ENCODE measurements around the gene MRPS9. TPM values are rescaled to one million over a fixed set of nuclear protein-coding genes. Genes with fewer than 3 reads are reported as not detected.
A peak's percentile ranks its signal among the peaks of the same experiment; 100 is the strongest.

Gene MRPS9
- total RNA-seq, 2 donors from 2014 or later = 21.4 to 38.4 TPM

DNA sequence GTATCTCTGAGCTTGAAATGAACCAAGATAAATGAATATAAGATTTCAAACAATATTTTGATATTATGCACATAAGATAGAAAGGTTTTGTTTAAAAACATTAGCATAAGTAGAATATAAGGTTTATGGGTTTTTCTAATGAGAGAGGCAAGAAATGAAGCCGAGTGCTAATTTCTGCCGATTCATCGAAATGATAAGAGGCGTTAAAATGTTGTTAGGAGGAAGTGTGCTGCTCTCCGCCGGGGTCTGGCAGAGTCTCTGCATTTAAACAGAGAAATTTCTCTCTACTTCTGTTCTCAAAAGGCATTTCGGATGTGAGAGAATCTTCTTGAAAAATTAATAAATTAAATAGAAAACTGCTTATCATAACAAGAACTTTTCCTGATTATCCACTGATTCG, 83.6 kb downstream of the MRPS9 start:
- H3K36me3 Mint-ChIP-seq (ENCODE audit: low read depth) = no peaks in the 10 kb centered on the region
- no peaks in the 10 kb centered on the region for H3K9me3 Mint-ChIP-seq
- no peak overlapping the region for H3K4me3 Mint-ChIP-seq
- H3K27me3 Mint-ChIP-seq = peaks cover 7% of the 10 kb centered on the region
- no peak overlapping the region for H3K27ac Mint-ChIP-seq
- H3K4me1 Mint-ChIP-seq = no peaks in the 10 kb centered on the region
- ATAC-seq (replicated peaks) = no peak

DNA sequence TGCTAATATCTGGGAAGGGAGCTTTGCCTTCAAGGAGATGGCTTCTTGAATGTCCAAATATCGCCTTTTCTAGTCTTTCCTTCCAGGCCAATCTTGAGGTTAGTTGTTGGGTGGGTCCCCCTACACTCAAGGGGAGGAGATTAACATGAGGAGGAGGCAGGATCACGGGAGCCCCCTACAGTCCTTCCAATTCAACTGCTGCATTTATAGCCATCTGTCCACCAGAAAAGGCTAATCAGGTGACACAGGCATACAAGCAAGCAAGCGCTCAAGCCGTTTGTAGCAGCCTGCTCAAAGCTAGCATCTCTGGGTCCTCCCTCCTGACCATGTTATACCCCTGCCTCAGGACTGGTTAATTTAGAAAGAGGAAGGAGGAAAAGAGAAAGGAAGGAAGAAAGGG, 87.6 kb downstream of the MRPS9 start:
- Mint-ChIP-seq H3K36me3 (ENCODE audit: low read depth) (no peaks in the 10 kb centered on the region), H3K4me1 (no peaks in the 10 kb centered on the region), H3K27ac (no peak overlapping the region), H3K9me3 (no peaks in the 10 kb centered on the region), H3K27me3 (peaks cover 18% of the 10 kb centered on the region), H3K4me3 (no peak overlapping the region)
- ATAC-seq (replicated peaks) = no peak

DNA sequence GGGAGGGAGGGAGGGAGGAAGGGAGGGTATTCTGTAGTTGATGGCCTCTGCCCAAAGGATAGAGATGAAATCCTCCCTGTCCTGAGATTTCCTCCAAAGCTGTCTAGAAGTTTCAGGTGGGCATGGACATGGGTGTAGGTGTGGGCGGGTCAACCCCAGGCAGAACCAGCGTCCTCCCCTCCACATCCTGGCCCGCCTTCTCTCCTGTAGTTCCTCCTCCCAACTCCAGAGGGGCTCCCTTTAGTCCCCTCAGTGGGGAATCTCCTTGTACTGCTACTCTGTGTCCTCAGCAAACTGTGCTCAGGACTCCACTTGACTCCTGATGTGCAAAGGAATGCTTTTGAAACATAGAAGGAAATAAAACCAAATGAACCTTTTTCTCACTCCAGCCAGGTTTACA, 88.1 kb downstream of the MRPS9 start:
- no peak overlapping the region for H3K4me3 Mint-ChIP-seq
- no peak overlapping the region for H3K27ac Mint-ChIP-seq
- ATAC-seq (replicated peaks) = no peak
- no peaks in the 10 kb centered on the region for H3K4me1 Mint-ChIP-seq
- peaks cover 18% of the 10 kb centered on the region for H3K27me3 Mint-ChIP-seq
- H3K36me3 Mint-ChIP-seq (ENCODE audit: low read depth) = no peaks in the 10 kb centered on the region
- H3K9me3 Mint-ChIP-seq = no peaks in the 10 kb centered on the region

DNA sequence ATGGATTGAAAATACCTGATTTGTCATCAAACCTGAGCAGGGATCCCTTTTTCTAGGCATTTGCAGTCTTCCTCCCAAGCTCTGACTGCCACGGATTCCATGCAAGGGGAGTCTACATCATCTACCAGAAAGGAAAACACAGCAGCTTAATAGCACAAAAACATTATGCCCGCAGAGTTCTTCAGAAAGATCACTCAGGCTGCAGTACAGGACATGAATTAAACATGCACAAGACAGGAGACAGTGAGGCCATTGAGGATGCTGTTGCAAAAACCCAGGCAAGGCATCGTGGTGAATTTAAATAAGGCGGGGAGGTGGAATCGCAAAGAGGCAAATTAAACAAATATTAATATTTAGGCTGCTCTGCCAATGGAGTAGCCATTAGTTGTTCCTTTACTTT, 88.5 kb downstream of the MRPS9 start:
- Mint-ChIP-seq H3K27me3 (peaks cover 18% of the 10 kb centered on the region), H3K36me3 (ENCODE audit: low read depth) (no peaks in the 10 kb centered on the region), H3K4me3 (no peak overlapping the region), H3K4me1 (no peaks in the 10 kb centered on the region), H3K27ac (no peak overlapping the region), H3K9me3 (no peaks in the 10 kb centered on the region)
- ATAC-seq (replicated peaks) = no peak

DNA sequence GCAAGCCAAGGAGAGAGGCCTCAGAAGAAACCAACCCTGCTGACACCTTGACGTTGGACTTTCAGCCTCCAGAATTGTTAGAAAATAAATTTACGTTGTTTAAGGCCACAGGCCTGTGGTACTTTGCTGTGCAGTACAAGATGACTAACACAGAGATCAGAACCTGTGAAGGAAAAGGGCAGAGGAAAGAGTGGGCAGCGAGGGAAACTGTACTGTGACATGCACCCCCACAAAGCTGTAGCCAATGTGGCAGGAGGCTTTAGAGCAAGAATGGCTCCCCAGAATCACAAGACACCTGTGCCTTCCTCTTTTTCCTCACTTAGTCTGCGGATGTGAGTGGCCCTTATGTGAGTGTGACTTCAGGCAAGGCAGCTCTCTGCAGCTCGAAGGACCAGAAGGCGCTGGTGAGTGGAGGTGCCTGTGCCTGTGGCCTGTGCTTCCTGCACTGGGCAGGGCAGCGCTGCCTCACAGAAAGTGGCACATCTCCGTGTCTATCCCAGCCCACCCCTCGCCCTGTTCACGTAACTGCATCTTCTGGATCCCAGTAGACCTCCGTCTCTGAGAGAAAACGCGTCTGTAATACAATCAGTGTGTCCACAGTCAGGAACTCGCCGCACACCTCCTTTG, 89.5 kb downstream of the MRPS9 start:
- ATAC-seq (replicated peaks) = peak; percentile 80
- Mint-ChIP-seq H3K27ac (no peak overlapping the region), H3K4me1 (no peaks in the 10 kb centered on the region), H3K9me3 (no peaks in the 10 kb centered on the region), H3K4me3 (no peak overlapping the region), H3K27me3 (peaks cover 24% of the 10 kb centered on the region), H3K36me3 (ENCODE audit: low read depth) (no peaks in the 10 kb centered on the region)

DNA sequence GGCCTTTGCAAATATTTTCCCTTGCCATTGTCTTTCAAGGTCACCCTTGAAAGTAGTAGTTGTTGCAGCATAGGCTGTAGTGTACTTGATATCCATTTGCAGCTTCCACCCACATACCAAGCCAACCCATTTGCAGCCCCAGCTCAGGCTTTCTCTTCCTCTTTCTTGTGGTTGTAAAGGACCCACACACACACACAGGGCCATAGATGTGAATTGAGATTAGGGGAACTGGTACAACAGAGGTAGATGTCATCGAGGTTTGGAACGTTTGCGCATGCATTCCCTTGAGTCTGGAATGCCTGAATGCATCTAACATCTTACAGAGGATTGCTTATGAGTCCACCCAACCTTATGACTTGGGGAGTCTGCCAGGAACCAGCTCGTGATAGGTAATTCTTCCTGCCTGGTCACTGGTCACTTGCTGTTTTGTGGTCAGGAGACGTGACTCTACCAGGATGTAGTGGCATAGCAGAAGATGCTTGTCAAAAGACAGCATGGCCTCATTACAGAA, 91.9 kb downstream of the MRPS9 start:
- H3K27me3 Mint-ChIP-seq = peaks cover 21% of the 10 kb centered on the region
- H3K27ac Mint-ChIP-seq = no peak overlapping the region
- ATAC-seq (replicated peaks) = no peak
- H3K36me3 Mint-ChIP-seq (ENCODE audit: low read depth) = no peaks in the 10 kb centered on the region
- H3K4me3 Mint-ChIP-seq = no peak overlapping the region
- no peaks in the 10 kb centered on the region for H3K9me3 Mint-ChIP-seq
- H3K4me1 Mint-ChIP-seq = no peaks in the 10 kb centered on the region

DNA sequence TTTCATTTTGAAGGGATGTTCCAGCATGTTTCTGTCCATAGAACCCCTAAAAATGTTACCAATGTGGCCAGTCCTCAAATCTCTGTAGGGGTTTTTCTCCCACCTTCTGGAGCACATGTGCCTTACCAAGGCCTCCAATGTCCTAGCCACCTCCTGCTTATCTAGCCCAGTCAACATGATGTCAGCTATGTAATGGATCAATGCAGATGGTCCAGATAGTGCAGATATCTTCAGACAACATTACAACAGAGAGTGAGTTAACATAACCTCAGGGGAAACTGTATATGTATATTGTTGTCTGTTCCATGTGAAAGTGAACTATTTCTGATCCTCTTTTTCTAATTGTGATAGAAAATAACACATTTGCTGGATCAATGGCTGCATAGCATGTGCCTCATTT, 92.7 kb downstream of the MRPS9 start:
- peaks cover 21% of the 10 kb centered on the region for H3K27me3 Mint-ChIP-seq
- H3K36me3 Mint-ChIP-seq (ENCODE audit: low read depth) = no peaks in the 10 kb centered on the region
- H3K4me3 Mint-ChIP-seq = no peak overlapping the region
- no peak for ATAC-seq (replicated peaks)
- no peak overlapping the region for H3K27ac Mint-ChIP-seq
- no peaks in the 10 kb centered on the region for H3K9me3 Mint-ChIP-seq
- no peaks in the 10 kb centered on the region for H3K4me1 Mint-ChIP-seq

DNA sequence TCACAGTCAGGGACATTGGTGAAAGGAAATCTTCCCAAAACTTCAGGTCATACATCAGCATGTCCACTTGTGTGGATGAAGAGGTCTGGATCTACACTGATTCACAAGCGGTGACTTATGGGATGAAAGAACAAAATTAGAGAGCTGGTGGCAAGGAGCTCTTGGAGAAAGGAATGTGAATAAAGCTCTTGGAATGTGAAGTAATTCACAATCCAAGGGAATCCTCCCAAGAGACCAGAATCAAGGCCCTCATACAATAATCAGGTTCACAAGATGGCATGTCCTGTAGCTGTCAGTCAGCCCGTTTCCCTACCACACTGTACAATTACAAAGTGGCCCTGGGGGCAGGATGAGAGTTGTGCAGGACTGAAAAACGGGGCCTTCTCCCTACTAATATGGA, 96.2 kb downstream of the MRPS9 start:
- Mint-ChIP-seq H3K4me1 (no peaks in the 10 kb centered on the region), H3K27ac (no peak overlapping the region), H3K9me3 (no peaks in the 10 kb centered on the region), H3K4me3 (no peak overlapping the region), H3K27me3 (peaks cover 13% of the 10 kb centered on the region), H3K36me3 (ENCODE audit: low read depth) (no peaks in the 10 kb centered on the region)
- ATAC-seq (replicated peaks) = no peak

DNA sequence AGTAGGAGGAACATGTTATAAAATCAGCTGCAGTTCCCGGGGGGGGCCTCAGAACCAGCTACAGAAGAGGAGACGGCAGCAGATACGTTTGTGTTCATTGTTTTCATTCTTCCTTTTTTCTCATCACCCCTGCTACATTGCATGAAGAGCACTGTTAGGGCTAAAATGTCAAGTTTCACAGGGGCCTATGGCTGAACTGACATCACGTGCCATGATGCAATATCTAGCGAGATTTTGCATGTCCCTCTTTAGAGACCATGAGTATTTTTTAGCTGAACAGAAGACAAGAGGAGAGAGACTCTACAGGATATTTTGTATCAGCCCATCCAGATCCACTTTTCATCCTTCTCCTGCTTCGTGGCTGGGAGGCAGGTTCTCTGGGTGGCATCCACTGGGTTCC, 97.6 kb downstream of the MRPS9 start:
- no peak for ATAC-seq (replicated peaks)
- Mint-ChIP-seq H3K4me3 (no peak overlapping the region), H3K36me3 (ENCODE audit: low read depth) (no peaks in the 10 kb centered on the region), H3K9me3 (no peaks in the 10 kb centered on the region), H3K27me3 (peaks cover 19% of the 10 kb centered on the region), H3K27ac (no peak overlapping the region), H3K4me1 (no peaks in the 10 kb centered on the region)

DNA sequence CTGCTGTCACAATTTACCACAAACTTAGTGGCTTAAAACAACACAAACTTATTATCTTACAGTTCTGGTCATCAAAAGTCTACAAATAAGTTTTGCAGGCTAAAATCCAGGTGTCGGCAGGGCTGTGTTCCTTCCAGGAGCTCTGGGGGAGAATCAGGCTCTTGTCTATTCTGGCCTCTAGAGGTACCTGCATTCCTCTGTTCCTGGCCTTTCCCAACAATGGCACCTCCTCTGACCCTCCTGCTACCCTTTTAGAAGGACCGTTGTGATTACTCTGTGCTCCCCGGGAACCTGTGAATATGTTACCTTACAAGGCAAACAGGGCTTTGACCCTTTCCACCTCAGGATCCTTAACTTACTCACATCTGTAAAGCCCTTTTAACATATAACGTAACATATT, 98.5 kb downstream of the MRPS9 start:
- H3K4me3 Mint-ChIP-seq = no peak overlapping the region
- H3K27me3 Mint-ChIP-seq = peaks cover 25% of the 10 kb centered on the region
- no peak for ATAC-seq (replicated peaks)
- no peaks in the 10 kb centered on the region for H3K4me1 Mint-ChIP-seq
- no peaks in the 10 kb centered on the region for H3K36me3 Mint-ChIP-seq (ENCODE audit: low read depth)
- H3K9me3 Mint-ChIP-seq = no peaks in the 10 kb centered on the region
- no peak overlapping the region for H3K27ac Mint-ChIP-seq

DNA sequence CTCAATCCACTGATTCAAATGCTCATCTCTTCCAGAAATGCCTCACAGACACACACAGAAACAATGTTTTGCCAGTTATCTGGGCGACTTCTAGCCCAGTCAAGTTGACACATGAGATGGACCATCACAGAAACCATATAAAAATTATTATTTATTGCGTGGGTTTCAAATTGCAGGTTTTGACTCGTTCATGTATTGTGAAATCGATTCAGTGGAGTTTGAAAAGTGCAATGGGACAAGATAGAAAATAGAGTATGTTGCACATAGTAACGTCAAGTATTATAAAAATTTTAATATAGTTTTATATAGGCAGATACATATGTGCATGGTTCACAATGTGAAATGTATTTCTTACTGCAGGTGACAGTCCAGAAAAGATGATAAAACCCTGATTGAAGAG, 100.8 kb downstream of the MRPS9 start:
- Mint-ChIP-seq H3K27ac (no peak overlapping the region), H3K4me1 (no peaks in the 10 kb centered on the region), H3K9me3 (no peaks in the 10 kb centered on the region), H3K27me3 (peaks cover 26% of the 10 kb centered on the region), H3K36me3 (ENCODE audit: low read depth) (no peaks in the 10 kb centered on the region), H3K4me3 (no peak overlapping the region)
- ATAC-seq (replicated peaks) = no peak

DNA sequence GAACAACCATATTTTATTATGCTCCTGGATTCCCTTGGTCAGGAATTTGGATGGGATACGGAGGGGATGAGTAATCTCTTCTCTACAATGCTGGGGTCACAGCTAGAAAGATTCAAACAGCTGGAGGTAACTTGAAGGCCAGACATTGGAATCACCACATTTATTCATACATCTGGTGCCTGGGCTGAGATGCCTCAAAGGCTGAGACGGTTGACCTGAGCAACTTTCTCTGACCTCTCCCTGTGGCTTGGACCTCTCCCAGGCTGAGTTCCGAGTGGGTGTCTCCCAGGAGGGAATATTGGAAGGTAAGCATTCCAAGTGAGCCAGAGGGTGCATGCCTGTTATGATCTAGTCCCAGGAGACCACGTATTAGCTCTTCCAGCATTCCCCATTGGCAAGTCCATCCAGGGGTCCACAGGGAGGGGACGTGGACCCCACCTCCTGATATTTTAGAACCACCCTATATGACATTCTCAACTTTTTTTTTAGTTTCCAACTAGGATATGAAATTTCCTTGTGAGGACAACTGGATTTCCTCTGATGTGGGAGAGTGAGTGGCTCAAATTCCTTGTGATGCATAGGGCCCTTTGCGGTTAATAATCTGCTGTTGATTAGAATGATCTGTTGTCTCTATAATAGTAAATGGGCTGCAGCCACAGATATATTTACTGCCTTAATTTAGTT, 101.8 kb downstream of the MRPS9 start:
- ATAC-seq (replicated peaks) = no peak
- Mint-ChIP-seq H3K4me3 (no peak overlapping the region), H3K27ac (no peak overlapping the region), H3K36me3 (ENCODE audit: low read depth) (no peaks in the 10 kb centered on the region), H3K4me1 (peaks cover 3% of the 10 kb centered on the region), H3K9me3 (no peaks in the 10 kb centered on the region), H3K27me3 (peaks cover 30% of the 10 kb centered on the region)

DNA sequence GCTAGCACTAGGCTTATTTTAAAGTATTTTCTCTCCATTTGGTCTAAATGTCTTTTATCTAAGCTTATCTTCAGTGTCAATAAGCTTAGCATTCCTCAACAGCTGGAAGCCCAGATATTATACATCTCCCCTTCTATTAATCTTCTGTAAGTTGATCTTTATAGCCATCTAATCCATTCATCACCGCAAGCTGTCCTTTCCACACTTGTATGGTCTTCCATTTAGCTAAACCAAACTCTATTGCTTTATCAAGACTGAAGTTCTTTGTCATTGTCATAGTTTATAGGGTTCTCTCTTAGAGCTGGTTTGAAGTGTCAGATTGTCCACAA, 102.3 kb downstream of the MRPS9 start:
- Mint-ChIP-seq H3K9me3 (no peaks in the 10 kb centered on the region), H3K4me1 (peaks cover 5% of the 10 kb centered on the region), H3K27ac (no peak overlapping the region), H3K27me3 (peaks cover 34% of the 10 kb centered on the region), H3K36me3 (ENCODE audit: low read depth) (no peaks in the 10 kb centered on the region), H3K4me3 (no peak overlapping the region)
- ATAC-seq (replicated peaks) = no peak

DNA sequence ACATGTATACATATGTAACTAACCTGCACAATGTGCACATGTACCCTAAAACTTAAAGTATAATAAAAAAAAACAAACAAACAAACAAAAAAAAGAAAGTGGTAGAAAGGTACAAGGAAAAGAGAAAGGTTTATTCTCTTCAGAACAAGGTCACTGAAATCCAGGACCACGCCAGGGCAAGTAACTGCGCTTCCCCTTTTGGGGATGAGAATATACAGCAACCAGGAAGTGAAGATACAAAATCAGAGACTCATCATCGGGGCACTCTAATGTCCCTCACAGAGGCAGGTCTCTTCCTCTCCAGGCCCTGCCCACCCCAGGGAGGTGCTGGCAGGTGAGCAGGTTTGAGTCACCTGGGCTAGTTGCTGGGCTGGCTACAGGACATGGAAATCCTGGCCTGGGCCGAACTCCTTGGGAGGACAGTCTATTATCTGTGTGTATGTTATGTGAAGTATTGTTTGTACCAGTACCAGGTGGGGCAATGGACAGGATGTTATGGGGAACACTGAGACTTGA, 103.3 kb downstream of the MRPS9 start:
- Mint-ChIP-seq H3K4me1 (peaks cover 5% of the 10 kb centered on the region), H3K27me3 (peaks cover 34% of the 10 kb centered on the region), H3K4me3 (no peak overlapping the region), H3K36me3 (ENCODE audit: low read depth) (no peaks in the 10 kb centered on the region), H3K27ac (no peak overlapping the region), H3K9me3 (no peaks in the 10 kb centered on the region)
- ATAC-seq (replicated peaks) = no peak

DNA sequence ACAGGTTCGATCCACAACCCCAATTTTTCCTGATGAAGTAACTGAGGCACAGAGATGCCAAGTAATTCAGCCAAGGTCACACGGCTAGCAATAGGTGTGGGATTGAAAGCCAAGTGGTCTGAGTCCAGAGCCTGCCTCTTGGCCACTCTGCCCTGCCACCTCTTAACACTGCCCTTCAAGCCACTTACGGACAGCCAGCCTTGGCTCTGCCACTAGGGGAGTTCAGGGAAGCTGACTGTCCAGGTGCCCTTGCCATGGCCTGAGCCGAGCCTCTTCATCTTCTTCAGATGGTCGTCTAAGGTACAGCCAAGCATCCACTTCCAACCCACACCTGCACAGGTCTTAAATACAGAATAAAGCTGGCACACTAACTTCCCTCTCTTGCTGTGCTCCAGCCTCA, 104.4 kb downstream of the MRPS9 start:
- no peaks in the 10 kb centered on the region for H3K36me3 Mint-ChIP-seq (ENCODE audit: low read depth)
- H3K9me3 Mint-ChIP-seq = no peaks in the 10 kb centered on the region
- H3K27ac Mint-ChIP-seq = no peak overlapping the region
- peaks cover 5% of the 10 kb centered on the region for H3K4me1 Mint-ChIP-seq
- H3K27me3 Mint-ChIP-seq = peaks cover 39% of the 10 kb centered on the region
- peak overlapping the region; percentile 39 for H3K4me3 Mint-ChIP-seq
- ATAC-seq (replicated peaks) = no peak
